HG03460 (cell line): ENCODE data around the gene NPIPB4.
"Not testable (repeated sequence)": the region's sequence is repeated elsewhere in the genome, so short reads cannot be mapped to it uniquely, and the experiment has no call there.

ENCODE experiments used
- ATAC-seq: cut with Tn5 transposase; IDR thresholded peaks from one replicate; pipeline ENCODE4 v1.9.1; 2021; ENCODE audit not compliant: unreplicated experiment

Gene NPIPB4

DNA sequence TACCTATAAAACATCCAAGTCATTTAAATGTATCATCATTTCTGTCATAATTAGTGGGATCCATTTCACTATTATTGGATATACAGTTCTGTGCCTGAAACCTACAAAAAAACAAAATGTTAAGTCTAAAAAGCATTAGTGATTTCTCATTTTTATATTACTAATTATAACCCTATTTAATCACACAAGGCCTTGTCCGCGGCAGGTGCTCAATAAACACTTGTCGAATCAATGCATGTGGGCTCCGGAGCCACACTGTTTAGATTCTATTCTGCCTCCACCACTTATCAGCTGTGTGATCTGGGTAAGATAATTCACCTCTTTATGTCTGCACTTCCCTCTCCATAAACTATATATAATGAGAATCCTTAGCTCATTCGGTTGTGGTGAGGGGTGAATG is at the start of gene NPIPB4:
TSS of gene NPIPB4 (minus strand) at position 101 of the 400 bp plus-strand sequence. CDS start 378 bp downstream, outside the sequence.
- ATAC-seq, result not testable (repeated sequence)

DNA sequence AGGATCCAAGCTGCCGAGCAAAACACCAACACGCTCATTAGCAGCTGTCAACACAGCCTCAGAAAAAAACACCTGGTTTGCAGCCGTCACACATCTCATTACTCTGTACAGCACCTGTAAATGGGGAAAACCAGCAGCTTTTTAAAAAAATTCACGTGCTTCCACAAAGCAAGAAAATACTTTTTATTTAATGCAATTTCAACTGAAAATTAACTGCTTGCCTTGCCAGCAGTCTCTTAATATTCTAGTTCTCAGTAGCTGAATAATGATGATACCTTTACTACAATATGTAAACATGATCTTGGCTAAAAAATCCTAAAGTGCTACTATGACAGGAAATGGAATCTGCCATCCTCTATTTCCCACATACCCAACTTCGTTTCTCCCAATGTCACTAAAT is 41.4 kb upstream of the NPIPB4 start:
- not testable (repeated sequence) for ATAC-seq

DNA sequence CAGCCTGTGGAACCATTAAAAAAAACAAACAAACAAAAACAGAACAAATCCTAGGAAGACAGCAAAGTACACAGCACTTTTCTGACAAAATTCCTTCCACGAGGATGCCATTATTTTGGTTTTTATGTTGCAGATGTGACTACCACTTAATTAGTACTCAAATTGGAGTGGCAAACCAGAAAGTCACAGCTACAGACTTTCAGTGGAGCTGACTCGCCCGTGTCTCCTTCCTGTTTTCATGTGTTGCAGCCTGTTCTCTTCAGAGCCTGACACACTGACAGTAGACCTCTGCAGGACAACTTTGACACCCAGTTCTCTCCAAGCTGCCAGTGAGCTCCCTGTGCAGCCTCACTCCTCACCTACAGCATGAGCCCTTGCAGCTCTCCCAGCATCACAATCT is 24.4 kb upstream of the NPIPB4 start:
- ATAC-seq, result not testable (repeated sequence)

DNA sequence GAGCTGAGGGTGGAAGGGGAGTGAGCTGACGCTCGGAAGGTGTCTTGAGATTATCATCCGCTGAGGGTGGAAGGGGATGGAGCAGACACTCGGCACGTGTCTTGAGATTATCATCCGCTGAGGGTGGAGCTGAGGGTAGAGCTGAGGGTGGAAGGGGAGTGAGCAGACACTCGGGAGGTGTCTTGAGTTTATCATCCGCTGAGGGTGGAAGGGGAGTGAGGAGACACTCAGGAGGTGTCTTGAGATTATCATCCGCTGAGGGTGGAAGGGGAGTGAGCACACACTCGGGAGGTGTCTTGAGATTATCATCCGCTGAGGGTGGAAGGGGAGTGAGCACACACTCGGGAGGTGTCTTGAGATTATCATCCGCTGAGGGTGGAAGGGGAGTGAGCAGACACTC is 20.4 kb downstream of the NPIPB4 start:
- ATAC-seq, result not testable (repeated sequence)

DNA sequence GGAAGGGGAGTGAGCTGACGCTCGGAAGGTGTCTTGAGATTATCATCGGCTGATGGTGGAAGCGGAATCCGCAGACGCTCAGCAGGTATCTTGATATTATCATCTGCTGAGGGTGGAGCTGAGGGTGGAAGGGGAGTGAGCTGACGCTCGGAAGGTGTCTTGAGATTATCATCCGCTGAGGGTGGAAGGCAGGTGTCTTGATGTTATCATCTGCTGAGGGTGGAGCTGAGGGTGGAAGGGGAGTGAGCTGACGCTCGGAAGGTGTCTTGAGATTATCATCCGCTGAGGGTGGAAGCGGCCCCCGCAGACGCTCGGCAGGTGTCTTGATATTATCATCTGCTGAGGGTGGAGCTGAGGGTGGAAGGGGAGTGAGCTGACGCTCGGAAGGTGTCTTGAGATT is 21.2 kb downstream of the NPIPB4 start:
- ATAC-seq, result not testable (repeated sequence)

DNA sequence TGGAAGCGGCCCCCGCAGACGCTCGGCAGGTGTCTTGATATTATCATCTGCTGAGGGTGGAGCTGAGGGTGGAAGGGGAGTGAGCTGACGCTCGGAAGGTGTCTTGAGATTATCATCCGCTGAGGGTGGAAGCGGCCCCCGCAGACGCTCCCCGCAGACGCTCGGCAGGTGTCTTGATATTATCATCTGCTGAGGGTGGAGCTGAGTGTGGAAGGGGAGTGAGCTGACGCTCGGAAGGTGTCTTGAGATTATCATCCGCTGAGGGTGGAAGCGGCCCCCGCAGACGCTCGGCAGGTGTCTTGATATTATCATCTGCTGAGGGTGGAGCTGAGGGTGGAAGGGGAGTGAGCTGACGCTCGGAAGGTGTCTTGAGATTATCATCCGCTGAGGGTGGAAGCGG is 21.8 kb downstream of the NPIPB4 start:
- ATAC-seq, result not testable (repeated sequence)

DNA sequence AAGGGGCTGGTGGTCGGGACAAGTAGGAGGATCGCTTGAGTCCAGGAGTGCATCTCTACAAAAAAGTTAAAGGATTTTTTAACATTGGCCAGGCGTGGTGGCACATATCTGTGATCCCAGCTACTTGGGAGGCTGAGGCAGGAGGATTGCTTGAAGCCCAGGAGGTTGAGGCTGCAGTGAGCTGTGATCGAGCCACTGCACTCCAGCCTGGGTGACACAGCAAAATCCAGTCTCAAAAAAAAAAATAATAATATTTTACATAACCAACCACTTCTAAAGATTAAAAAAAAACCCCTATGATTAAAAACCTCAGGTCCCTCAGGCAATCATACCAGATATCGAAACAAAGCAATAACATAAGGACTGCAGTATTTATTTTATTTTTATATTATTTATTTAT is 23.3 kb downstream of the NPIPB4 start:
- ATAC-seq, result not testable (repeated sequence)

DNA sequence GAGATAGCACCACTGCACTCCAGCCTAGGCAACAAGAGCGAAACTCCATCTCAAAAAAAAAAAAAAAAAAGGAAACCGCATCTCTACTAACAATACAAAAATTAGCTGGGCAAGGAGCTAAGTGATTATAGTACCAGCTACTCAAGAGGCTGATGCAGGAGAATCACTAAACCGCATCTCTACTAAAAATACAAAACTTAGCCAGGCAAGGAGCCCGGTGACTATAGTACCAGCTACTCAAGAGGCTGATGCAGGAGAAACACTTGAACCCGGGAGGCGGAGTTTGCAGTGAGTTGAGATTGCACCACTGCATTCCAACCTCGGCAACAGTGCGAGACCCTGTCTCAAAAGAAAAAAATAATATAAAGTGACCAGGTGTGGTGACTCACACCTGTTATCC is 27.6 kb downstream of the NPIPB4 start:
- not testable (repeated sequence) for ATAC-seq

DNA sequence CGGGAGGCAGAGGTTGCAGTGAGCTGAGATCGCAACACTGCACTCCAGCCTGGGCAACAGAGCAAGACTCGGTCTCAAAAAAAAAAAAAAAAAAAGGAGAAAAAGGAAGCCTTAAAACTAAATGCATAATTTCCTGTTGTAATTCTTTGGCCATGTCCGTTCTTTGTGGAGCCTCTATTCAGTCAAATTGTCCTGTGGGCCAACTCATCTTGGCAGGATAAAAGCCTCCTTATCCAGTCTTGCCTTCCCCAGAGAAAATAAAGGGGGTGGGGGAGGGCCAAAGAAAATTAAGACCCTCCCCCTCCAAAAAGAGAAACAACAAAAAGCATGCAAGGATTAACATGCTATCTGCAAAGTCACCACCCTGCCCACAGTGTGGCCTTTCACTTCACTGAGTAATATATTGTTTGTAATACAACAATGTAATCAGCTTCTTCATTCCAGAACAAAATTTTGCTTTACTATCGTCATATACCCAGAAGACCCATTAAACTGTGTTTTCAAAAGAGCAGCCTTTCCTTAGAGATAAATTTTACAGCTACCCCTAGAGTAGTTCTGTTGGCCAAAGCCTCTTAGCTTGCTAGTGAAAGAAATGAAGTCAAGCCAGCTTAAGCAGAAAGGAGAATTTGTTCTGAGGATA is 31.4 kb downstream of the NPIPB4 start:
- not testable (repeated sequence) for ATAC-seq

DNA sequence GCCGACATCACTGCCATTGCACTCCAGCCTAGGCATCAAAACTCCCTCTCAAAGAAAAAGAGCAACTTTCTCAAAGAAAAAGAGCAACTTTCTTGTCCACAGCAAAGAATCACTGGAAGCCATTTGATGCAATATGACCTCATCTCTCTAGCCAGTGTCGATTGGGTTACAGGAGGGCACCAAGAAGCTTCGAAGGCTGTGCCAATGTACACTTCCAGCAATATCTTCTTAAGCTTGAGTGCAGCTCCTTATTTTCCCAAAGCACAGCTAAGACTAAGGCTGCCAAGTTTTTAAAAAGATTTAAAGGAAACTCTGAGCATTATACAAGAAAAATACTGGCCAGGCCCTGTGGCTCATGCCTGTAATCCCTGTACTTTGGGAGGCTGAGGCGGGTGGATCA is 32.0 kb downstream of the NPIPB4 start:
- ATAC-seq, result not testable (repeated sequence)

DNA sequence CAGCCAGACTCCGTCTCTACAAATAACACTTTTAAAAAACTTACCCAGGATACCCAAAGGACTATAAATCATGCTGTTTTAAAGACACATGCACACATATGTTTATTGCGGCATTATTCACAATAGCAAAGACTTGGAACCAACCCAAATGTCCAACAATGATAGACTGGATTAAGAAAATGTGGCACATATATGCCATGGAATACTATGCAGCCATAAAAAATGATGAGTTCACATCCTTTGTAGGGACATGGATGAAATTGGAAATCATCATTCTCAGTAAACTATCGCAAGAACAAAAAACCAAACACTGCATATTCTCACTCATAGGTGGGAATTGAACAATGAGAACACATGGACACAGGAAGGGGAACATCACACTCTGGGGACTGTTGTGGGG is 34.3 kb downstream of the NPIPB4 start:
- ATAC-seq, result not testable (repeated sequence)

DNA sequence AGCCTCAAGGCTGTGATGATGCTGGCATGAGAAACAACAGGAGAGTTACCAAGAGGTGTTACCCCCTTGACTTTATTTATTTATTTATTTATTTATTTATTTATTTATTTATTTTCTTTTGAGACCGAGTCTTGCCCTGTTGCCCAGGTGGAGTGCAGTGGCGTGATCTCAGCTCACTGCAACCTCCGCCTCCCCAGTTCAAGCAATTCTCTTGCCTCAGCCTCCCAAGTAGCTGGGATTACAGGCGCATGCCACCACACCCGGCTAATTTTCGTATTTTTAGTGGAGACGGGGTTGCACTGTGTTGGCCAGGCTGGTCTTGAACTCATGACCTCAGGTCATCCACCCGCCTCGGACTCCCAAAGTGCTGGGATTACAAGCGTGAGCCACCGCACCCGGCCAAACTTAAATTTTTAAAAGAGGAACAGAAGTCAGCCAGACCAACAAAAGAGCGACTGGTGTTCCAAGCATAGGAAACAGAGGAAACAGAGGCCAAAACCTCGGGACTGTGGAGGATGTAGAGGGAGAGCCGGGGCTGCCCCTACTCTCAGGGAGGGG is 36.6 kb downstream of the NPIPB4 start:
- ATAC-seq, result not testable (repeated sequence)

DNA sequence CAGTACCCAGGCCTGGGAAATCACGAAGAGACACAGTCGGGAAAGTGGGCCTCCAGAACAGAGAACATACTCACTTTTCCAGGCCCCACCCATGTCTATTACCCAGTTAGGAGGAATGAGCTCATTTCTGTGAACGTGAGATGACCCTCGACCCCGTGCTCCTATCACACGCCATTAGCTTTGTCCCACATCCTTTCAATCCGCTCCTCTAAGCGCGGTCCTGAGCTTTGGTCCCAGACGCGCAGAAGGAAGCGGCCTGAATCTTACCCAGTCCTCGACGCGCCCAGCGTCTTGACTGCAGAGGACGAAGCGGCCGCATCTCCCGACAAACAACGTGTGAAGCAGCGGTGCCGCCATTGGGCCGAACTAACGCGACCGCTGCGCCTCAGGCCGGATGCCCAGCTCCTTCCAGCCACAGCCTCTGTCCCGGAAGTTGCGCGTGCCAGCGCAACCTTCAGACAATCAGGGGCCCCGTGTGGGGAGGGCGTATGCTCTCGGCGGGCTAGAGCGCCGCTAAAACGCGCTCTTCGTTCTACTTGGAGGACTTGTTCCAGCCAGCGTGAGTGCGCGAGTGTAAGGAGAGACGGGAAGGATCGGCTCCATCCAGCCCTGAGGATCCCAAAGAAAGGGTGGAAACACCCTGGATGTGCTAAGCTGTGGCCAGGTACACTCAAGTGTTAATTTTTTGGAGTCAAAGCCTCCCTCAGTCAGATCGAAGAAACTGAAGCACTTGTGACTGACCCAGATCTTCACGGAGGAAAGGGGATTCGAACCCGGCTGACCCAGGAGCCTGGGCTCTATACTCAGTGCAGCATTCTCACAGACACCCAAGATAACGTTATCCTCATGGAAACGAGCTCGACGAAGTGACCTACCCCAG is 37.3 kb downstream of the NPIPB4 start:
- ATAC-seq, result peak; percentile 92

DNA sequence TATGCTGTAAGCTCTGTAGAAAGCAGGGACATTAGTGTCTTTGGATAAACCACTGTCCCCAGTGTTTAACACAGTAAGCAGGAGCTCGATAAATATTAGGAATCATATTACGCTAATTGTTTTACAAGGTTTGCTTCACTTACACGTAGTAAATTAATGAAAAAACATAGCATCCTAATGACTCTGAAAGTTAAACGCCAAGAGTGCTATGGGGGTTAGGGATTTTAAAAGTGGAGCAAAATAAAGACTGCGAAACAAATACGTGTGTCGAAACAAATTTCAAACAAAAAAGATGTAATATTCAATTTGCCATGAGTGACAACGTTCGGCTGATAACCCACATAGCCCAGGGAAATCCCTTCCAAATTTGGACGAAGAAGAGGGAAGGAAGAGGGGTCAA is 37.9 kb downstream of the NPIPB4 start:
- not testable (repeated sequence) for ATAC-seq

DNA sequence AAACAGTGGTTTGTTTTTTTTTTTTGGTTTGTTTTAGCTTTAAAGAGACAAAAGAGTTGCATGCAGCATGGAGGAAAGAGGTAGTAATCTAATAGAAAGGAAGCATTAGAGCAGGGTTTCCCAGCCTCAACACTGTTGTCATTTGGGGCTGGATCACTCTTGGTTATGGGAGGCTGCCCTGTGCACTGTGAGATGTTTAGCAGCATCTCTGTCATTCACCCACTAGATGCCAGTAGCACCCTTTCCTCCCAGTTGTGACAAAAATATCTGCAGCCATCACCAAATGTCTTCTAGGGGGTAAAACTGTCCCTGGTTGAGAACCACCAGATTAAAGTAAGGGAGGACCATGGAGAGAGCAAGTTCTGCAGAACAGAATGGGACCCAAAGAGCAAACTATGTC is 40.5 kb downstream of the NPIPB4 start:
- ATAC-seq, result not testable (repeated sequence)

DNA sequence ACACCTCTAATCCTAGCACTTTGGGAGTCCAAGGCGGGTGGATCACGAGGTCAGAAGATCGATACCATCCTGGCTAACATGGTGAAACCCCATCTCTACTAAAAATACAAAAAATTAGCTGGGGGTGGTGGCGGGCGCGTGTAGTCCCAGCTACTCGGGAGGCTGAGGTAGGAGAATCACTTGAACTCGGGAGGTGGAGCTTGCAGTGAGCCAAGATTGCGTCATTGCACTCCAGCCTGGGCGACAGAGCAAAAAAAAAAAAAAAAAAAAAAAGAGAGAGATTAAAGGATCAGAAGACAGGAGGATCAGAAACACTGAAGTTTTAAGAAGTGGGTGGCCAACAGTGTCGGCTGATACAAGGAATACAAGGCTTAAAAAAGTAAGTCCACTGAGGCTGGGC is 41.9 kb downstream of the NPIPB4 start:
- ATAC-seq, result not testable (repeated sequence)

DNA sequence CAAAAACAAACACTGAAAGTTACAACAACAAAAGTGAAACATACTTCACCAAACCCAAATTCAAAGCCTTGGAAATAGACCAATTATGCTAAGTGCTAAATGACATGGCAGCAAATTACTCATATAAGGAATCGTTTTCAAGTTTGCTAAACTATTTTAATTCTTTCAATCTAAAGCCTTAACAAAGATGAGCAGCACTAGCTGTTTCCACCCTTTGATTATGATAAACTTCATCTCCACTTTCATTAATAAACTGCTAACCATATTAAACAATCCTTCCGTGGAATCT is 55.2 kb downstream of the NPIPB4 start:
- not testable (repeated sequence) for ATAC-seq

DNA sequence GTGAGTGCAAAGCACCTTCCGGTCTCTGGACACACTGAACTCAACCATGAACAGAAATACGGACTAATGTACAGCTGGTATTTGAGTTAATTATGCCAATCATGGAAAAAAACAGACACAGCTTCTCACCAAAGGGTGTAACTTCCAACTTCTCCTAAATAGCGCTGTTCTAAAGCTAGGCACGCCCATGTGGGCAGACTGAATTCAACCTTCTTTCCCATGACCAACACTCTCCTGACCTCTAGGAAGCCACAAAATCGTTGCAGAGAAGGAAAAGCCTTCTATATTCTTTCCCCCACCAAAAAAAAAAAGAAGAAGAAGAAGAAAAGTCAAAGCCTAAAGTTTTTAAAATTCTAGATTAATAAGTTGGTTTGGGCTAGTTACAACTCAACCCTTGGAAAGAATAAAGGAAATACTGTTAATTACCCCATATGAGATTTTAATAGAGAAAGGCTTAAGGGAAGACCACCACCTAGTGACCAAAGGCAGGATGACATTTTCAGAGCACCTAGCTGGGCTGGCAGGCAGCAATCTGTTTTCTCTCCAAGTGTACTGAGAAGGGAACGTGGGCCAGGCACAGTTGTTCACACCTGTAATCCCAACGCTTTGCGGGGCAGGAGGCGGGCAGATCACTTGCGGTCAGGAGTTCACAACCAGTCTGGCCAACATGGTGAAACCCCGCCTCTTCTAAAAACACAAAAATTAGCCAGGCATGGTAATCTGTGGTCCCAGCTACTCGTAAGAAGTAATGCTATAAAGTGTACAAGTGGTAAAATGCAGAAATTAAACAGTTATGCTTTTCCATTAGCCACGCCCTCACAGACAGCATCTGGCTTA is 55.8 kb downstream of the NPIPB4 start:
- not testable (repeated sequence) for ATAC-seq

DNA sequence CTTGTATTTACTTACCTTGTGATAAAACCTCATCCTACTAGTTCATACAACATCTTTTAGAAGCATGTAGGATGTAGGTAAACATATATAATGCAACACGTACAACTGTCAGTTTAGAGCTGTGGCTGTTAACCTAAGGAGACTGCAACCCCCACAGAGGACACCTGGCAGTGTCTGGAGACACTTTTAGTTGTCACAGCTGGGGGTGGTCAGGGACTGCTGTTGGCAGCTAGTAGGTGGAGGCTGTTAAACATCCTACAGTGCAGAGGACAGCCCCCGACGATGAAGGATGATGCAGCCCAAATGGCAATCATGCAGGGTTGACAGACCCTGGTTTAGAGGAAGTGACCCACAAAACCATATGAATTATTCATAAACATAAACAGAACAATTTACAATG is 59.0 kb downstream of the NPIPB4 start:
- not testable (repeated sequence) for ATAC-seq

DNA sequence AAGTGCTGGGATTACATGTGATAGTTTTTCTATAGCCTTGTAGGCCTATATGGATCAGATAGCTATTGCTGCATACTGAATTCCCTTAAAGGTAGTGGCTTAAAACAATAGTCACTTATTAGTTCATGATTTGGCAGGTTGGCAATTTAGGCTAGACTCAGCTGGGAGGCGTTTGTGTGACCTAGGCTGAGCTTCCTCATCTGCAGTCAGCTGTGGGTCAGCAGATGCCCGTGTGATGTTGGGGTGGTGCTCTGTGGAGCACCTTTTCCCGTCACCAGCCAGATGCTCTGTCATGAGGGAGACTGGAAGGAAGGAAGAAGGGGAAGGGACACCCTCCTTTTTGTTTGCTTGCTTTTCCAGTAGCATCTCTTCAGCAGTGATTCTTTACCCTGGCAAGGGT is 64.2 kb downstream of the NPIPB4 start:
- ATAC-seq, result not testable (repeated sequence)

DNA sequence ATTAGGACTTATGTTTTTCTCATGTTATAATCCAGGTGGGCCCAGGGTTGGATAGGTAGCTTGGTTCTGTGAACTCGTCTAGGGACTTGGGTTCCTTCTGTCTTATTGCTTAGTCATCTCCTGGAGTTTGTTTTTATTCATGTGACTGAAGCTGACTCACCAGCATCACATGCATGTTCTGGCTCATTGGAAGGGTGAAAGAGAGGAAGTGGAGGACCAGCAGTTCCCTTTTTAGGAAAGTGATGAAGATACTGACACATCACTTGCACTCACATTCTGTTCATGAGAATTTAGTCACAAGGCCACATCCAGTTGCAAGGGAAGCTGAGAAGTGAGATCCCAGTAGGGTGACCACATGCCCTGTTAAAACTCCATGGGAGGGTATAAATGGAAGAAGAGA is 67.0 kb downstream of the NPIPB4 start:
- ATAC-seq, result peak; percentile 61
